Testis (tissue), 2 donors: ENCODE data around the gene BCL2L15.

ENCODE experiments used
- POLR2A ChIP-seq: fragments of 450-650 bp; IDR thresholded peaks from one replicate; pipeline ENCODE4 v1.6.1; 2017; ENCODE audit warnings: antibody characterized with exemption, mild to moderate bottlenecking, moderate library complexity
- TF ChIP-seq, protein P1 (sequence below), 3 experiments: fragments of 450-650 bp in 2 of 3; fragments of 200-600 bp in 1 of 3; sonication (generic) in 1 of 3; IDR thresholded peaks; one replicate each; pipeline ENCODE4 v1.5.1; 2016 to 2019; ENCODE audit warnings: antibody characterized with exemption in 3 of 3, mild to moderate bottlenecking in 2 of 3, moderate library complexity in 1 of 3

DNA sequence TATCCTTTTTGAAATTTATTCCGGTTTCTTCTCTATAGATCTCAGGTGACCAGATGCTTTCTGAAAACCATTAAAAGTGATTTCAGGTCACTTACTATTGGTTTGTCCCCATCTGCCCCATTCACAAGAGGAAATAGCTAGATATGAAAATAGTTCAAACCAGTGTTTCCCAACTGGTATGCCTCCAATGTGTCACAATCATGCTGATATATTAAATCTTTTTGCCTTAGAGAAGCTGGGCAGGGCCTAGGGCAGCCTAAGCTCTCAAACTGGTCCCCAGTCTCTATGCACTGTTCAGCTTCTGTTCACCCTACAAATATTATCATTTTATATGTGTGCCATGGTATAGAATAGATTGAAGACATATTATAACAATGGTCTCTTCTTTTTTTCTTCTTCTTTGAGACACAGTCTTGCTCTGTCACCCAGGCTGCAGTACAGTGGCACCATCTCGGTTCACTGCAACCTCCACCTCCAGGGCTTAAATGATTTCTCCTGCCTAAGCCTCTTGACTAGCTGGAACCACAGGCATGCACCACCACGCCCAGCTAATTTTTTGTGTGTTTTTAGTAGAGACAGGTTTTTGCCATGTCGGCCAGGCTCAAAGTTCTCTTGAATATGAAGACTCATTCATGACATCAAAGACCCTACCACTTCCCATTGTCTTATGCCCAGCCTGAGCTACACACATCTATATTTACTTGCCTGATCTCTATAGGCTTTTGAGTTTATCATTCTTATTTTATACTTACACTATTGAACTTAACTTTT, 31.6 kb downstream of the BCL2L15 start:
- TF ChIP-seq, protein P1, sequence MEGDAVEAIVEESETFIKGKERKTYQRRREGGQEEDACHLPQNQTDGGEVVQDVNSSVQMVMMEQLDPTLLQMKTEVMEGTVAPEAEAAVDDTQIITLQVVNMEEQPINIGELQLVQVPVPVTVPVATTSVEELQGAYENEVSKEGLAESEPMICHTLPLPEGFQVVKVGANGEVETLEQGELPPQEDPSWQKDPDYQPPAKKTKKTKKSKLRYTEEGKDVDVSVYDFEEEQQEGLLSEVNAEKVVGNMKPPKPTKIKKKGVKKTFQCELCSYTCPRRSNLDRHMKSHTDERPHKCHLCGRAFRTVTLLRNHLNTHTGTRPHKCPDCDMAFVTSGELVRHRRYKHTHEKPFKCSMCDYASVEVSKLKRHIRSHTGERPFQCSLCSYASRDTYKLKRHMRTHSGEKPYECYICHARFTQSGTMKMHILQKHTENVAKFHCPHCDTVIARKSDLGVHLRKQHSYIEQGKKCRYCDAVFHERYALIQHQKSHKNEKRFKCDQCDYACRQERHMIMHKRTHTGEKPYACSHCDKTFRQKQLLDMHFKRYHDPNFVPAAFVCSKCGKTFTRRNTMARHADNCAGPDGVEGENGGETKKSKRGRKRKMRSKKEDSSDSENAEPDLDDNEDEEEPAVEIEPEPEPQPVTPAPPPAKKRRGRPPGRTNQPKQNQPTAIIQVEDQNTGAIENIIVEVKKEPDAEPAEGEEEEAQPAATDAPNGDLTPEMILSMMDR (IDR thresholded peaks at IDR 0.05) = no peak
- TF ChIP-seq POLR2A = no peak
